K562 (cell line): ENCODE results near the gene CDCA4. TPM values are rescaled to one million over a fixed set of nuclear protein-coding genes. Genes with fewer than 3 reads are reported as not detected.

Experiments
- COPS2 ChIP-seq: fragments of 450-650 bp; conservative IDR thresholded peaks from 2 replicates; pipeline ENCODE4 v1.6.1; 2016; ENCODE audit warnings: mild to moderate bottlenecking, moderate library complexity
- E4F1 ChIP-seq: fragments of 250-450 bp; sonication (Bioruptor Pico); IDR thresholded peaks from 2 replicates; pipeline ENCODE4 v1.5.0; 2021; ENCODE audit warnings: mild to moderate bottlenecking, borderline replicate concordance
- EGR1 ChIP-seq: fragments of 450-650 bp; conservative IDR thresholded peaks from 2 replicates; pipeline ENCODE4 v1.6.1; 2017; ENCODE audit warnings: mild to moderate bottlenecking
- GATAD2A ChIP-seq: fragments of 450-650 bp; IDR thresholded peaks from 2 replicates; pipeline ENCODE4 v1.6.1; 2017
- HDAC1 ChIP-seq, 2 experiments: fragments of 450-650 bp; IDR thresholded peaks; 2 replicates each; pipeline ENCODE4 v1.6.1; 2016 to 2017; ENCODE audit warnings: inconsistent platforms in 1 of 2, mild to moderate bottlenecking in 1 of 2, moderate library complexity in 1 of 2
- HNRNPLL ChIP-seq: fragments of 200-400 bp; formaldehyde crosslinking; IDR thresholded peaks from 2 replicates; pipeline ENCODE4 v1.6.1; 2017; ENCODE audit warnings: low read length, low read depth, mild to moderate bottlenecking; ENCODE audit not compliant: poor library complexity, severe bottlenecking
- L3MBTL2 ChIP-seq: fragments of 450-650 bp; IDR thresholded peaks from 2 replicates; pipeline ENCODE4 v1.6.1; 2016; ENCODE audit warnings: mild to moderate bottlenecking, moderate library complexity
- LCOR ChIP-seq: sonication (generic); formaldehyde crosslinking; IDR thresholded peaks from 2 replicates; pipeline ENCODE4 v1.8.0; 2022; ENCODE audit warnings: mild to moderate bottlenecking, missing genetic modification reagents
- MAZ ChIP-seq, 2 experiments: fragments of 450-650 bp in 1 of 2; sonication (generic) in 1 of 2; formaldehyde crosslinking; IDR thresholded peaks in 1 of 2; conservative IDR thresholded peaks in 1 of 2; 2 replicates each; pipeline versions ENCODE4 v1.4.0 to v1.5.0; 2020; ENCODE audit warnings: mild to moderate bottlenecking in 1 of 2, missing genetic modification reagents in 1 of 2
- MCM5 ChIP-seq: fragments of 450-650 bp; IDR thresholded peaks from 2 replicates; pipeline ENCODE4 v1.6.1; 2016; ENCODE audit warnings: low read depth
- MIER1 ChIP-seq: fragments of 450-650 bp; IDR thresholded peaks from 2 replicates; pipeline ENCODE4 v1.6.1; 2016; ENCODE audit warnings: antibody characterized with exemption, mild to moderate bottlenecking, low read depth
- MYNN ChIP-seq, 2 experiments: sonication (generic); formaldehyde crosslinking in 1 of 2; IDR thresholded peaks; 2 replicates each; pipeline versions ENCODE4 v1.5.0 to v1.6.1; 2016 to 2020; ENCODE audit warnings: antibody characterized with exemption in 1 of 2, missing genetic modification reagents in 1 of 2
- NONO ChIP-seq, 2 experiments: fragments of 200-400 bp in 1 of 2; fragments of 450-650 bp in 1 of 2; formaldehyde crosslinking in 1 of 2; IDR thresholded peaks; 2 replicates each; pipeline ENCODE4 v1.6.1; 2017; ENCODE audit warnings: low read depth in 2 of 2, mild to moderate bottlenecking in 2 of 2, moderate library complexity in 2 of 2, low read length in 1 of 2
- PCBP1 ChIP-seq: fragments of 200-400 bp; formaldehyde crosslinking; IDR thresholded peaks from 2 replicates; pipeline ENCODE4 v1.6.1; 2018; ENCODE audit warnings: mild to moderate bottlenecking, low read depth, low read length; ENCODE audit not compliant: poor library complexity, severe bottlenecking
- PREB ChIP-seq: sonication (generic); formaldehyde crosslinking; IDR thresholded peaks from 2 replicates; pipeline ENCODE4 v1.8.1; 2023; ENCODE audit warnings: mild to moderate bottlenecking, missing genetic modification reagents
- RREB1 ChIP-seq: fragments of 250-450 bp; sonication (Bioruptor Pico); IDR thresholded peaks from 2 replicates; pipeline ENCODE4 v1.4.0; 2020
- SPI1 ChIP-seq: IDR thresholded peaks from 2 replicates; pipeline ENCODE4 v1.6.1; 2011; ENCODE audit warnings: low read depth, low read length, control low read depth, borderline replicate concordance
- TFAM ChIP-seq: fragments of 250-450 bp; sonication (Bioruptor Pico); conservative IDR thresholded peaks from 2 replicates; pipeline ENCODE4 v1.5.0; 2021; ENCODE audit warnings: mild to moderate bottlenecking, moderate library complexity
- ZNF121 ChIP-seq: sonication (generic); formaldehyde crosslinking; conservative IDR thresholded peaks from 2 replicates; pipeline ENCODE4 v1.8.0; 2022; ENCODE audit warnings: missing genetic modification reagents
- polyA plus RNA-seq, 8 experiments: library from polyadenylated mRNA; depleted of rRNA in 4 of 8; stranded (reverse) in 5 of 8; unstranded in 3 of 8; fragments of >200 nt; fragmentation: Nextera tagmentation in 2 of 8; fragmentation: Illumina TruSeq in 1 of 8; extraction: Ambion mirVana in 2 of 8; extraction: Trizol in 1 of 8; gene quantifications; 2 replicates each; pipeline versions ENCODE4 v1.2.1 to v1.2.3, GENCODE V29; 2011 to 2014; ENCODE audit warnings: inconsistent platforms in 1 of 8, missing spikeins in 1 of 8
- total RNA-seq, 7 experiments: library from RNA; depleted of rRNA in 6 of 7; stranded (reverse); fragments of >200 nt in 6 of 7; fragmentation: Illumina TruSeq in 2 of 7; extraction: Trizol in 2 of 7; gene quantifications; 2 replicates each; pipeline versions ENCODE4 v1.2.1 to v1.2.3, GENCODE V29; 2011 to 2021; ENCODE audit warnings: low replicate concordance in 1 of 7

The CDCA4 gene
- total and polyA plus RNA-seq, 9 of the 15 experiments (the other 6 are each of a cell fraction or from before 2014, with no cell fraction given), result 6.6 to 44.2 (median 23.0) TPM

- no peak for TF ChIP-seq RREB1 (CRISPR knock-in tag)
- peak; percentile 57 for TF ChIP-seq HNRNPLL
- no peak for TF ChIP-seq PREB (CRISPR knock-in tag)
- no peak for TF ChIP-seq E4F1 (CRISPR knock-in tag)
- peak; percentile 41; the same call in 1 of the 2 replicates for TF ChIP-seq L3MBTL2
- TF ChIP-seq COPS2, result no peak
- TF ChIP-seq ZNF121 (CRISPR knock-in tag), result no peak
- TF ChIP-seq MIER1, result no peak
- TF ChIP-seq MYNN (IDR thresholded peaks at IDR 0.05), result no peak
- no peak for TF ChIP-seq MYNN (CRISPR knock-in tag; IDR thresholded peaks at IDR 0.05)
- no peak for TF ChIP-seq NONO (IDR thresholded peaks at IDR 0.05; ENCODE audit: low read depth in 2 of 2, low read length in 1 of 2)
- TF ChIP-seq TFAM, result no peak
- TF ChIP-seq LCOR, result 0 out of 2 replicates have a peak, but pooled peaks have one; percentile 34
- no peak for TF ChIP-seq MCM5
- TF ChIP-seq PCBP1, result no peak
- no peak for TF ChIP-seq SPI1
- peak; percentile 69 for TF ChIP-seq EGR1
- peak; percentile 31 to 38; a peak in 2 of 4 replicates for TF ChIP-seq MAZ (CRISPR knock-in tag; conservative IDR thresholded peaks at IDR 0.05 in 1 of 2, IDR thresholded peaks at IDR 0.05 in 1 of 2)
- TF ChIP-seq GATAD2A, result no peak
- peak in 1 of 2 experiments; percentile 85; a peak in 2 of 4 replicates for TF ChIP-seq HDAC1 (IDR thresholded peaks at IDR 0.05)
Measured at GRCh38 chr14:104985675-104986486, 35.0 kb downstream of the CDCA4 start, which contains the start of gene CLBA1 (continued).
